Measurements from ENCODE around the gene PACS1.

DNA sequence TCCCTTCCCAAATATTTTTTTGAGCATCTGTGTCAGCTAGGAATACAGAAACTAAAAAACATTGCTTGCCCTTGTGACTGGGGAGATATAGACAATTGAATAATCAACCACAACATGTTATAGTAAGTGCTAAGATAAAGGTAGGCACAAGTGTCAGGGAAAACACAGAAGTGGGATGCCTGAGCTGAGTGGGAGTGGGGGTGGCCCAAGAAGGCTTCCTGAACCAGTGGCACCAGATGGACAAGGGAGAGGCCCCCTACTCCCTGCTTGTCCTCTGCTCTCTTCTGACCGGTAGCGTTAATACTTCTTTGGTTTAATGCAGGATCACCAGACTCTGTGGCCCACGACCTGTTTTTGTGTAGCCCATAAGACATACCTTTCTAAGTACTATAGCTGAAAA is 48.8 kb downstream of the PACS1 start:
- TF ChIP-seq, protein P1, sequence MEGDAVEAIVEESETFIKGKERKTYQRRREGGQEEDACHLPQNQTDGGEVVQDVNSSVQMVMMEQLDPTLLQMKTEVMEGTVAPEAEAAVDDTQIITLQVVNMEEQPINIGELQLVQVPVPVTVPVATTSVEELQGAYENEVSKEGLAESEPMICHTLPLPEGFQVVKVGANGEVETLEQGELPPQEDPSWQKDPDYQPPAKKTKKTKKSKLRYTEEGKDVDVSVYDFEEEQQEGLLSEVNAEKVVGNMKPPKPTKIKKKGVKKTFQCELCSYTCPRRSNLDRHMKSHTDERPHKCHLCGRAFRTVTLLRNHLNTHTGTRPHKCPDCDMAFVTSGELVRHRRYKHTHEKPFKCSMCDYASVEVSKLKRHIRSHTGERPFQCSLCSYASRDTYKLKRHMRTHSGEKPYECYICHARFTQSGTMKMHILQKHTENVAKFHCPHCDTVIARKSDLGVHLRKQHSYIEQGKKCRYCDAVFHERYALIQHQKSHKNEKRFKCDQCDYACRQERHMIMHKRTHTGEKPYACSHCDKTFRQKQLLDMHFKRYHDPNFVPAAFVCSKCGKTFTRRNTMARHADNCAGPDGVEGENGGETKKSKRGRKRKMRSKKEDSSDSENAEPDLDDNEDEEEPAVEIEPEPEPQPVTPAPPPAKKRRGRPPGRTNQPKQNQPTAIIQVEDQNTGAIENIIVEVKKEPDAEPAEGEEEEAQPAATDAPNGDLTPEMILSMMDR (conservative IDR thresholded peaks at IDR 0.05): no peak
- TF ChIP-seq EZH2 (IDR thresholded peaks at IDR 0.05; ENCODE audit: low read depth): no peak
